GM12892 (cell line): Measurements from ENCODE around the gene ARFIP1.

Source experiments
- POLR2AphosphoS5 ChIP-seq: IDR thresholded peaks from 2 replicates; pipeline ENCODE4 v1.6.1; 2011; ENCODE audit warnings: low read depth, low read length, control low read depth
- TAF1 ChIP-seq: IDR thresholded peaks from 2 replicates; pipeline ENCODE4 v1.6.1; 2011; ENCODE audit warnings: low read depth, mild to moderate bottlenecking, control low read depth, low read length, borderline replicate concordance

DNA sequence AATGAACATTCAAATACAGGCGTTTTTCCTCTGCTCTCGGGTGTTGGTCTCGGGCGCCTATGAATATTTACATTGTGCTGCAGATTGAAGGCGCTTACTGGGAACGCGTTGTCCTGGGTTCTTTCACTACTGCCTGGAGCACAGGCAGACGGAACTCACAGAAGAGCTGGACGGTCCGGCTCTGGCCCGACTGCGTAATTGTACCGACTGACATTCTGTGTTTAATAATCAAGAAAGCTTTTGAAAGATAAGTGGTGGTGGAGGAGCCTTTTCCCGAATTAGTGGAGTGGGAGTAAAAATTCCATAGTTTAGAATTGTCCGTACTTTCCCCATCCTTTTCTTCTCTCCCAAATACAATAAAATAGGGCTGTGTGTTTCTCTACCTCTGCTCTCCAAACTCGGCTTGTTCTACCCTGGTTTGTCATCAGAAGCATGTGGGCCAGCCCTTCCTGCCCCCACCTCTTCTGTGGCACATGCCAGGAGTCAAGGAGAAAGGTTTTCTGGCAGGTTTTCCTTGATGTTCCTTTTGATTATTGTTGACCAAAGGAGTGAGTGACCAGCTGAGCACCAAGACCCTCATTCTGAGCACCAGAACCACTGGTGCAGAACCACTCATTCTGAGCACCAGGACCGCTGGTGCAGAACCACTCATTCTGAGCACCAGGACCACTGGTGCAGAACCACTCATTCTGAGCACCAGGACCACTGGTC lies 158.6 kb downstream of the ARFIP1 start:
- no peak for TF ChIP-seq POLR2AphosphoS5
- TF ChIP-seq TAF1, result no peak
